ENCODE results near the gene CCDC107. TPM values are rescaled to one million over a fixed set of nuclear protein-coding genes. Genes with fewer than 3 reads are reported as not detected.

Gene CCDC107
- total and polyA plus RNA-seq, 12 donors: 37.9 to 210 (median 46.9) TPM

DNA sequence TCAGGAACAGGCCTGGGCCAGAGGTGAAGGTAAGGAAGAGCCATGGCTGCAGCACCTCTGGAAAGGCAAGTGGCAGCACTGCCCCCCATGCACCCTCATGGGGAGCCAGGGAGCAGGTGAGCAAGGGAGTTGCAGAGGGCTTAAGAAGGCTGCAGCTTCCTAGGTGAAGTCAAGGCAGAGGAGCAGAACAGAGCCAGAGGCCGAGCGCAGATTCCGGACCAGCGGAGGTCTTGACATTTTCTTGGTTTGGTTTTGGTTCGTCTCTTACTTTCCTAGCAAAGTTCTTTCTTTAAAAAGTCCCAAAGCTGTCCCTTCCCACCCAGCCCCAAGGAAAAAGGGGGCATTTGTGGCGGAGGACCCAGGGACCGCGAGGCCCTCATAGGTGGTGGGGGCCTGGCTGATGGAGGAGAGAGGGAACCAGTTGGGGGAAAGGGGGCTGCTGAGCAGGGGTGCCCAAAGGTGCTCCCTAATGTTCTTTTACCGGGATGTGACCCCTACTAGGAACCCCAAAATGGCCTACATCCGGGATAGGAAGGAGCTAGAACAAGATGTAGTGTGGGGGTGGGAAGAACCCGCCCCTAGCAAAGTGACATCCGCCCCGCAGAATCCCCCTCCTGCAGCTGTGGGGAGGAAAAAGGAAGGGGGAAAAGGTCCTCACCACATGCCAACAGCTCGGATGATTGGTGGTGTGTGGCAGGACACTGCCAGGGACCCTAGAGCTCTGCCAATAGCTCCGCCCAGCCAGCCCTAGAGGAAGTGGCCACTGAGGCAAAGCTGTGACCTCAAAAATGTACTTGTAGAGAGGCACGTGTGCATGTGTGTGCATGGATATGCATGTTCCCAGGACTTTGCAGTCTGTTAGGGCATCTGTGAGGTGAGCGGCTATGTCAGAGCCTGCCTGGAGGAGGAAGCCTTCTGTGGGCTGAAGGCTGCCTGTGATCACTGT, 39.0 kb upstream of the CCDC107 start:
- Histone ChIP-seq H3K36me3 (no peaks in the 10 kb centered on the region), H3K27me3 (peaks cover 0 to 15% (median 0%) of the 10 kb centered on the region in 7 donors), H3K27ac (peak overlapping the region in 1 of 10 donors; percentile 73), H3K9me3 (no peaks in the 10 kb centered on the region), H3K4me3 (no peak overlapping the region), H3K4me1 (peaks cover 0 to 36% (median 3%) of the 10 kb centered on the region in 9 donors)
- no peak for TF ChIP-seq CTCF (IDR thresholded peaks at IDR 0.05)
- intact Hi-C loops (cut with DNase I): no loop called here
- peak in 4 of 8 donors; percentile 14 to 63 (median 39) for ATAC-seq
- no peak for DNase-seq
- WGBS, 2 donors: 88 to 89% methylated on average over 17 of the region's 17 CpGs

DNA sequence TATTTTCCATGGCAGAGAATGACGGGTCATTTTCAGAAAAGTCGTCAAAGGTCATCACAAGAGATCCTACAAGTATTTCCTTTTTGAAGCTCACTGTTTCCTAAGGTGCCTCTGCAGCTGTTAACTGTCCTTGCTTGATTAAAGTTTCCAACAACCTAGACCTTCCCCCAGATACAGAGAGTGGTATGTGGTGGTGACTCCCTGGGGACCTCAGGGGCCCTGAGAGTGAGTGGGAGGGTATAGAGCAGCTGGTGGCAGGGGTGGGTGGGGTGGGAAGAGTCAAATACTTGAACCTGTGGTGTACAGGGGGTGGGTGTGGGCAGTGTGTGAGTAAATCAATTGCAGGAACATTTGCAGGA, 38.3 kb upstream of the CCDC107 start:
- ATAC-seq (no peak), DNase-seq (no peak)
- 49 to 58% methylated on average over 2 of the region's 2 CpGs for WGBS, 2 donors
- peak overlapping the region in 1 of 10 donors; percentile 4 for H3K27ac ChIP-seq
- H3K27me3 ChIP-seq: peaks cover 0 to 15% (median 0%) of the 10 kb centered on the region in 7 donors
- H3K4me1 ChIP-seq: peaks cover 0 to 36% (median 3%) of the 10 kb centered on the region in 9 donors
- no peak overlapping the region for H3K4me3 ChIP-seq
- H3K9me3 ChIP-seq: no peaks in the 10 kb centered on the region
- intact Hi-C loops (cut with DNase I): no loop called here
- H3K36me3 ChIP-seq: no peaks in the 10 kb centered on the region
- TF ChIP-seq CTCF (IDR thresholded peaks at IDR 0.05): no peak

DNA sequence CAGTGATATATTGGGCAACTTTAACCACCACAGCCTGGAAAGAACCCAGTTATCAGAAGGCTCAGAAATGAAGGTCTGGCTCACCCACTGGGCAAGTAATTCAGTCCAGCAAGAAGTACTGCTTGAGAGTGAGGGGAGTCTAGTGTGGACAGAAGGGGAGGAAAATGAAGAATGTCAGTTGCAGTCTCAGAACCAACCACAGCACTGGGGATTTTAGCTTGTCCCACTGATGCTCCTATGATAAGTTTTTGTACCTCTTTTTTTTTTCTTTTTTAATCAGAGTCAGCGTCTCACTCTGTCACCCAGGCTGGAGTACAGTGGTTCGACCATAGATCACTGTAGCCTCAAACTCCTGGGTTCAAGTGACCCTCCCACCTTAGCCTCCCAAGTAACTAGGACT, 30.5 kb upstream of the CCDC107 start:
- H3K27ac ChIP-seq: no peak overlapping the region
- 88 to 92% methylated on average over 2 of the region's 2 CpGs for WGBS, 2 donors
- H3K4me1 ChIP-seq: no peaks in the 10 kb centered on the region
- no peaks in the 10 kb centered on the region for H3K27me3 ChIP-seq
- intact Hi-C loops (cut with DNase I): no loop called here
- ATAC-seq: no peak
- TF ChIP-seq CTCF (IDR thresholded peaks at IDR 0.05): no peak
- H3K9me3 ChIP-seq: no peaks in the 10 kb centered on the region
- no peaks in the 10 kb centered on the region for H3K36me3 ChIP-seq
- no peak for DNase-seq
- H3K4me3 ChIP-seq: no peak overlapping the region

DNA sequence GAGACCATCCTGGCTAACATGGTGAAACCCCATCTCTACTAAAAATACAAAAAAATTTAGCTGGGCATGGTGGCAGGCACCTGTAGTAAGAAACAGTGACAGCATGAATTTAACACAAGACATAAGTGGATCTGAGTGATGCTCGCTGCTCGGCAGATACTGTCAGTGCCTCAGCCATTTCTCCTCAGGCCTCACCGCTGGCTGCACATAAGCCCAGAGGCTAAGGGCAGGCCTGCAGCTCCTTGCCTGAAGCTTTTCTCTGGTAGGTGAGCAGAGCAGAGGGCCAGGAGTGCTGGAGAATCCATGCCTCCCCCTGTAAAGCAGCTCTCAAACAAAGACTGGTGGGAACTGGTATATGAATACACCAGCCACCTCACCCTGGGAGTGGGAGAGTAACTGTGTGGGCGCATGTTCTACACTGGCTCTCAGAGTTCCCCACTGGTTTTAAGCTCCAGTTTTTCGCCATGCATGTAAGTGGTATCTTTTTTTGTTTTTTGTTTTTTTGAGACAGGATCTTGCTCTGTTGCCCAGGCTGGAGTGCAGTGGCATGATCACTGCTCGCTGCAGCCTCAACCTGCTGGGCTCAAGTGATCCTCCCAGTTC, 29.6 kb upstream of the CCDC107 start:
- no peak for ATAC-seq
- no peaks in the 10 kb centered on the region for H3K27me3 ChIP-seq
- H3K4me3 ChIP-seq: no peak overlapping the region
- no peak overlapping the region for H3K27ac ChIP-seq
- intact Hi-C loops (cut with DNase I): no loop called here
- H3K9me3 ChIP-seq: no peaks in the 10 kb centered on the region
- DNase-seq: no peak
- WGBS, 2 donors: 95 to 96% methylated on average over 6 of the region's 6 CpGs
- no peaks in the 10 kb centered on the region for H3K36me3 ChIP-seq
- no peak for TF ChIP-seq CTCF (IDR thresholded peaks at IDR 0.05)
- H3K4me1 ChIP-seq: no peaks in the 10 kb centered on the region
